Smooth muscle cell of the brain vasculature (primary cell): ENCODE data around the gene SDK1.

ENCODE experiments used
- DNase-seq: peaks from one replicate; pipeline ENCODE4 v3.0.0-alpha.2; 2012; ENCODE audit warnings: low read depth, low spot score

Gene SDK1

DNA sequence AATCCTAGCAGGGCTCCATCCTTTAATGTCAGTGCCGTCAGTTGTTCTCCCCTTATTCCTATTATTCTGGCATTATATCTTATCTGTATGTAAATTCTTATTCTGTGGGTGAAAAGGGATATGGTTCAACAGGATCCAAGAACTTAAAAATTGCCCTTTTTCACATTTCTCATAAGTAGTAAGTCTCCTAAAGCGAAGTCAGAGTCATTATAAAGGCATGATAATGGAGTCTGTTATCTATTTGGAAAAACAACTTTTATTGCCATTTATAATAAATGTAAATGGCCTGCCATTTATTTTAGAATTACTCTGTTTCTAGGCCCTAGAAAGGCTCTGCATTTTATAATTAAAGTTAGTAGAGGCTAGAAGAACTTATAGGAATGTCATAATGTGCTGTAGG lies 31.3 kb downstream of the SDK1 start:
- DNase-seq = no peak

DNA sequence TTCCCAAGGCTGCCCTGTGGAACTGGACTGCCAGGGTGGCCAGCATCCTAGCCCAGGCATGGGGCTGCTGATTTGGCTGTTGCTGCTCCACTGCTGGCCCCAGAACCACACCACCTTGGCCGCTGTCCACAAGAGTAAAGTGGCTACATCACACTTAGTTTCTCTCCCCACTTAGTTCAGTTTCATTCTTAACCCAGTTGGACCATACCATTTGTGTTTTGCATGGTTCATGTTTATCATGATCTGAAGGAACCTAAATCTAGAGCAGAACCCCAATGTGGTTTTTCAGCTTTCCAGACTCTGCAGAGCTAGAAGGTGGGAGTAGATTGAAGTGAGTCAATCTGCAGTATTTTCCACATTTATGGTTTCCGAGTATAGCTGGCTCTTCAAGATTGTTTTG lies 32.8 kb downstream of the SDK1 start:
- no peak for DNase-seq

DNA sequence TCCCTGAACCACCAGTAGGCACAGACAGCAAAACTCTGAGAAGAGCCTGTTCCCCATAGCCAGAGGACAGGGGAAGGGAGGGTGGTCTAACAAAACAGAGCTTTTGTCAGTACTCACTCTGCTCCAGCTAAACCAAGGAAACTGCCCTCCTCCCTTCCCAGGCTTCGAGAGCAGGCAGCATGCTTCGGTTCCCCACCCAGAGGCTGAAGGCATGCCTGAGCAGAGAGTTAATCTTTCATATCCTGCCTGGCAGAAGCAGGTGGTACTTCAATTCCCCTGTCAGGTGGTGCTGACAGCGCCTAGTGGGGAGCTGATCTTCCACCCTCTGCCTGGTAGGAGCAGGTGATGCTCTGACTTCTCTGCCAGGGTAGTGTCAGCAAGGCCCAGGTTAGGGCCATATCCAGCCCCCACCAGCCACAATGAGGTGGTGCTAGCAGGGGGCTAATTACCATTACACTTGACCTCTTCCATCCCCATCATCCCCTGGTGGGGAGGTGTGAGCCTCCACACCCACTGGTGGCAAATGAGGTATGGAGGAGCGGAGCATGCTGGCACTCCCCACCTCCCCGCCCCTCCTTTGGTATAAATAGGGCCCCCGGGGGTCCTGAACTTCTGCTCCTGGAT lies 35.1 kb downstream of the SDK1 start:
- DNase-seq = no peak

DNA sequence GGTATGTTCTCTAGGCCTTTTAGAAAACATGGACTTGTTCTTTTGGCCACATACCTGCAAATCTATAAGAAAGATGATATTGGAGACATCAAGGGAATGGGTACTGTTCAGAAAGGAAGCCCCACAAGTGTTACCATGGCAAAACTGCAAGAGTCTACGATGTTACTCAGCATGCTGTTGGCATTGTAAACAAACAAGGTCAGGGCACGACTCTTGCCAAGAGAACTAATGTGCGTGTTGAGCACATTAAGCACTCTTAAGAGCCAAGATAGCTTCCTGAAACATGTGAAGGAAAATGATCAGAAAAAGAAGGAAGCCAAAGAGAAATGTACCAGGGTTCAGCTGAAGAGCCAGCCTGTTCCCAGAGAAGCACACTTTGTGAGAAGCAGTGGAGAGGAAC lies 37.1 kb downstream of the SDK1 start:
- no peak for DNase-seq

DNA sequence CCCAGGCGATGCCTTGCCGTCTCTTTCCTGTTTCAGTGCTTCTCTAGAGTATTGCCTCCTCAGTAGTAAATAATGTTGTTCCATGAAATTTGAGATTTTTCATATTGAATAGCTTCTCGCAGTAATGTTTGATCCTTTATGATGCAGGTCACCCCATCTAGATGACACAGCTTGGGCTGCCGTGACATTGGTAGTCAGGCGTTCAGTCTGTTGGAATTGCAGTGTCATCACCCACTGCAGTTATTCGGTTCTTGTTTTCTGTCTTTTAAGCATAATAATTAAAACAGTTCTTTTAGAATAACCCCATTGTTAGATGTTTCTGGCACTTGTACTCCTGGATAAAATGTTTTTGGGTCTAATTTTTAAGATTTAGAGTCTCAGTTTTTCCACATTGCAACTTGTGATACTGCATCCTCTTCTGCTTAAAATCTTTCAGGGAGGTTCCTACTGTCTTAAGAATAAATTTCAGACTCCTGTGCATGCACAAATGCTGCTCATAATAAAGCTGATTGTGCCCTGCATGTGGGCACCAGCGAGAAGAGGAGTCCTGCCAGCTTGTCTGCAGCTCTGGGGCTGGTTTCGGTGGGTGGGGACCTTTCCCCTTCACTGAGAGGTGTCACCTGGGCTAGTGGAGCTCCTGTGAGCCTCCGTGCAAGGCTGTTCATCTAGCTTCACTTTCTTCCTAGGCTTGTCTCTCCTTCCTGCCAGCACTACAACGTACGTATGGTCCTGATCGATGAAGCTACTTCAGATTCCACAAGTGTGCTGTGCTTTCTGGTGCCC lies 44.8 kb downstream of the SDK1 start:
- no peak for DNase-seq

DNA sequence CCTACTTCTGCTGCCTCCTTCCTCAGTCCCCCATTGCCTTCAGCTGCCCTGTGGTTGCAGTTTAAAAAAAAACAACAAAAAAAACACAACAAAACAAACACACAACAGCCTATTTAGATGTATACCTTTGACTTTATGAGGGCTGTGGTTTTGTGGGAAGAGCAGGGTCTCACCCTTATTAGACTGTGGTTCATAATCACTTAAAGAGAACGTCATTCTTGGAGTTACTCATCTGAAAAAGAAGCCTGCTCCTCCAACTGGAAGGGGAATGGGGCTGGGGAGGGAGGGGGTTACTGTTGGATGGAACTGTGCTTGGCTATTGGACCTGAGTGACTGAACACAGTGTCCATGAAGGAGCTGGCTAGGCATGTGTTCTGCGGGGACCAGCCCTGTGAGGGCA lies 48.1 kb downstream of the SDK1 start:
- DNase-seq = no peak

DNA sequence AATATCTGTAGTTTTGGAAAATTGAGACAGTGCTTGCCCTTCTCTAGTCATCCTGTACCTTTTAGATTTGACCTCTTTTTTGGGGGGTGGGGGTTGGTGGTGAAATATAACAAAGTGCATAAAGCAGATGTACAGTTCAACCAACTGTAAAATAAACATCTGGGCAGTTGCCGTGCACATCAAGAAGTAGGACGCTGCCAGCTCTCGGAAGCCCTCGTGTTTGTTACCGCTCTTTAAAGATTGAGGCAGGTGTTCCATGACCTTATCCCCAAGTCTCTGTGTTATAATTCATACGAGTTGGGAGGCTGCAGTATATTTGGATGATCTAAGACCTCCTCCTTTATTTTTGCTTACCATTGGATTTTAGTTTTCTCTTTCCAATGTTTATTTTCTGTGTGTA lies 55.1 kb downstream of the SDK1 start:
- DNase-seq = no peak

DNA sequence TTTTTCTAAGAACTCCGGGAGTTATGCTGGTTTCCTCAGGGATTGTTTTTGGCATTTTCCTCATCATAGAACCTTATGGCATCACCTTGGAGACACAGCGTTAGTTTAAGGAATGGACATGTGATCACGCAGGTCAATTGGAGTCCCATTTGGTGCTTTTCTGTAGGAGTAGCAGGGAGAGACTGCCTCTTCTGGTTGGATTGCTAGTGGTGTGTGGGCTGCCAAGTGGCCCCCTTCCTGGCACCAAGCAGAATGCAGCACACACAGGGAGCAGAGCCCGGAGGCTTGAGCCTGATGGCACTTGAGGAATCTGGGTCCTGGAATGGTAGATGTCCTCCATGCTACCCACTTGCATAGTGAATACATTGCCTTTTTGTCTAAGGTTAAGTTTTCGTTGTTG lies 57.9 kb downstream of the SDK1 start:
- DNase-seq = no peak

DNA sequence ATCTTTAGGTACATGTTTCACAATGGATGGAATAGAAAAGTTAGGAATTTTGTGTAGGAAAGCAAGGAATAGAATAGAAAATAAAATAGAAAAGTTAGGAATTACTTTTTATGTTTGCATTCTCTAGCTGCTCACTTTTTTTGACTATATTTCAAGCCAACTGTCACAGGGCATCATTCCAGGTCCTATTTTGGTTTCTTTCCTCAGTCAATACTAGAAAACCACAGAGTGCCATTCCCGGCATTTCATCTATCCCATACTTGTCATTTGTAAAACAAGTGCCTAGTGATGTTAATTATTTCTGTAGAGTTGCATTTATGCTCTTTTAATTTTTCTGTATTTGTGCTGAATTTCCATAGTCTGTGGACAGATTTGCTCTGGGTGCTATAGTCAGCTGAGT lies 66.2 kb downstream of the SDK1 start:
- DNase-seq = no peak

DNA sequence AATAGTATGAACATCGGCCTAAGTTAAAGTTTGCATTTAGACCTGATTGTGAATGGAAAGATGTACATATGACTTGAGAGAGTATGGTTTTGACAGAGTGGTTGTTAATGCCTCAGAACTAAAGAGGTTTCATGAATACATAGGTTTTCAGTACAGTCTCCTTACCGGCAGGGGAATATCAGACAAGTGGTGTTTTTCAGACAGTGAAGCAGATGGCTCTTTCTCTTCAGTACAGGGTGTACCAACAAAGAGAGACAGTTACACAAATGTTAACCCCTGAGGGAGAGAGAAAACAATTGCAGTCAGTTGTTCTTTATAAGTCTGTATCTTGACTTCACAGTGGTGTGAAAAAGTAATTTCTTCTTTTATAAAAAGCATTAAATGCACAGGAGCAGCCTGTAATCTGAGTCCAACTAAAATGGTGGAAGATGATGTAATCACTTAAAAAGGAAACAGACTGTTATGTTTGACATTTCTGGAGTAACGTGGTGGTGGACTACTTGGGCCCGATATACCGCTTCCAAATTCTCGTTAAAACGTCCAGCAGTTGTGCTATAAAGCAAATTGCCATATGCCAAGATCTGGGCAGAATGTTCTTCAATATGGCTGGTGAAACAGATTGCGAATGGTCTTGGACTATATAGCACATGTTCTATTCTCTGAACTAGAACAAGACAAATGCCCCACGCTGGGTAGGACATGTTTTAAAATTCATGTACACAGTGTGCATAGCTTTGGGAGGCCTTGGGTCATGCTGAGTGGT lies 69.2 kb downstream of the SDK1 start:
- DNase-seq = no peak

DNA sequence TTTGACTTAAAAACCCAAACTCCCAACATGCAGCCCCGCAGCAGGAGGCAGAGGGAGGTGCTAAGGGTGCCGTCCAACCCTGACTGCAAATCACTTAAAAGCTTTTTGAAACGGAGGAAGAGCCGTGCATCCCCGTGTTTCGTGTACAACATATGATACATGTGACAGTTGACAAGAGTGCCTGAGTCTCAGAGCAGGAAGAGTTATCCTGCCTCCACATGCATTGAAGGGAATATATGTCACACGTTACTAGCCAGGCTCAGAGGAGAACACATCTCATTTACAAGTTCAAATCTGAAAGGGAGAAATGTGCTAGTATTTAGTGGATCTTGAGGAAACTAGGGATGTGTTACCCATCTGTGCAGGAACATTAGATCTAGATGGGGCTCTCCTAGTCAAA lies 69.9 kb downstream of the SDK1 start:
- no peak for DNase-seq

DNA sequence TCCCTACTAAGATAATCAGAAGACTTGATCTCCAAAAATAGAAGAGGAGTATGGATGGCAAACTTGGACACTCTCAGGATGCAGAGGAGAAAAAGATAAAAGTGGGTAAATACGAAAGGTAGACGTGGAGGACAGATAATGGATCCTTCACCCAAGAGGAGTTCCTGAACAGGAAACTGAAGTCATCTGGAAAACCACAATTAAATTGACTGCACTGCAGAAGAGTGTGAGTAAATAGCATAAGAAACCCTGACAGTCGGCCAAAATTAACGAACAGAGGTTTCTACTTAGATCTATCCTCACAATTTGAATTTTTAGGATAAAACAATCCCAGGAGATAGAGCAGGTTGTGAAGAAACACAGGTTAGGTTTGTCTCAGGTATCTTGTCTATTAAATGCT lies 70.5 kb downstream of the SDK1 start:
- DNase-seq = no peak

DNA sequence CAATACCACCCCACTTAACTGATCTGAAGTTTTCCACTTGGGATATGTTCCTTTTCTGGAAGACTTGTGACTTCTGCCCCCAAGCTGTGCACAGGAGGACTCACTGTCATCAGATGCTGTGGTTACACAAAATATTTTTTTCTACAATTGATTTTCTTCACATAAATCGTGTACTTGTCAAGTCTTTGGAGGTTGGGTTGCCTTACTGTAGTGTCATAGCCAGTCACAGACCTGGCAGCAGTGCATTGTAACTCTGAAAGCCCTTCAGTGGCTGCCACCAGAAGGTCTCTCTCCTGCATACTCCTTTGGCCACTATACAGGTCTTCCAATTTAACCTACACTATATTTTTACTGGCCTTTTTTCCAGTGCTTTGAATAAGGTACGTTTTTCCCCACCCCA lies 73.2 kb downstream of the SDK1 start:
- no peak for DNase-seq

DNA sequence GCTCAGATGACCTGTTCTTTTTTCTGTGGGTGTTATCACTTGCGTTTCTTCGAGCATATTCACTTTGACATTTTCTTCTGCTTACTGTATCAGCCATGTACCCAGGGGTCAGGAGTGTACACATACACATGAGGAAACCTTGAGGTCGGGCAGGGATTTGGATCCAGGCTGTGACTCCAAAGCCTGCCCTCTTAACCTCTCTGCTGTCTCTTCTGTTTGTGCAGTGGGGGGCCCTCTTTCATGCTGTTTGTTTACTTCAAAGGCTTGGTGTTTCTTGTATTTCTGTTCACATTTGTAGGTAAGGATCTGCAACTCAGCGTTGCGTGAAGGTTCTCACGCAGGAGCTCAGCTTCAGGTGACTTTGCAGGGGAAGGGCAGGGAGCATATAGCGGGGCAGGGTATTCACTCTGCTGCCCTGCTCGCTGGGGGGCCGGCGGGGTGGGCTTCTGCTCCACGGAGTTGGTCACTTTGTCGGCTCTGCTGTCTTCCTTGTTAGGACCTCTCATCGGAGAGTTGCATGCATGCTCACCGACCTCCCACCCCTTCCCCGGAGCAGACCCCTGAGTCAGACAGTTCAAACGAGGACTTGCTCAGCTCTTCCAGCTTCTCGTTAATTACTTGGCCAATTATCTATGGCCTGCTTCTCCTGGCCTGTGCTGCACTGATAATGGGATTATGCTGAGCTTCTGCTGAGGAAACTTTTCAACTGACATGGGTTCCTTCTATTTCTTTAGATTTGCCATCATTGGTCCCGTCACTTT lies 77.5 kb downstream of the SDK1 start:
- no peak for DNase-seq

DNA sequence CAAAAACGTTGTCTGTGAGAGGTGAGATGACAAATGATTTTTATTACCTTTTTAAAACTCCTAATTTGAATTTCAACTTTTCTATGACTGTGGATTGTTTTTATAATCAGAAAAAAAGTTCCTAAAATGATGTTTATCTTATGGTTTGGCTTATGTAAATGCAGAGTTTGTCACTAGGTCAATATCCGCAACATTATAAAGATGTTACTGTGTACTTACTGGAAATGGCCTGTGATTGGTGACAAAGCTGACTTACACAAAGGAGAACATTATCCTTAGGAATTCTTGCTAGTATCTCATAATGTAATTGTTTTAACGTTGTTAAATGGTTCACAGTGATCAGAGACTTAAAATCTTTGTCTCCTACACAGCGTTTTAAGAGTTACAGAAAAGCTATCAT lies 79.0 kb downstream of the SDK1 start:
- no peak for DNase-seq

DNA sequence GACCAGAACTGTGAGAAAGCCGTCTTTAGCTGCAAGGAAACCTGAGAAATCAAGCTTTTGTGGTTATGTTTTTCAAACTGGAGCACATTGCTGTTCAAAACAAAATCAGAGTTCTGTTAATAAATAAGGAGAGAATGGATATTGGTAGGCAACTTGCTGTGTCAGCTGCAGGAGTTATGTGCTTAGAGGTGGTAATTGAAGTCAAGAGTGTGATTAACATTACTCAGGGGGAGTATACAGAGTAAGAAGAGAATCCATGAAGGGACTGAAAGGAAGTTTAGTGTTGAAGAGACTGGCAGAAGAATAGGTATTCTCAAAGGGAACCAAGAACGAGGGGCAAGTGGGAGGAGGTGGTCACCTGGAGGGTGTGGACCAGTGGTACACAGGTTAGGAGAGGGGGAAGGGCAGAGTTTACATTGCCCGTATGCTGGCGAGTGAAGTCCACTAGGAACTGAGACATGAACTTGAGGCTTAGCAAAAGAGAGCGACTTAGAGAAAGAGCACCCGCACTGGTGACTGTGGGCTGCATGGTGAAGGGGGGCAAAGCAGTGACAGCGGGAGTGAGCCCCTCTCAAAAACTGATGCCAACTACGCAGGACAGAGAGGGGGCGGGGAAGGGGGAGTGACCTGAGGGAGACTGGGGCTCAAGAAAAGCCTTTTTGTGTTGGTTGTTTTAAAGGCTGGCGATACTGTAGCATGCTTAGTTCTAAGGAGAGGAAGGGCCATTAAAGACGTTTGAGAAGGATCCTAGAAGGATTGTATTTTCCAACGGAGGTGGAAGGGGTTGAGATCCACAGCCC lies 80.0 kb downstream of the SDK1 start:
- no peak for DNase-seq

DNA sequence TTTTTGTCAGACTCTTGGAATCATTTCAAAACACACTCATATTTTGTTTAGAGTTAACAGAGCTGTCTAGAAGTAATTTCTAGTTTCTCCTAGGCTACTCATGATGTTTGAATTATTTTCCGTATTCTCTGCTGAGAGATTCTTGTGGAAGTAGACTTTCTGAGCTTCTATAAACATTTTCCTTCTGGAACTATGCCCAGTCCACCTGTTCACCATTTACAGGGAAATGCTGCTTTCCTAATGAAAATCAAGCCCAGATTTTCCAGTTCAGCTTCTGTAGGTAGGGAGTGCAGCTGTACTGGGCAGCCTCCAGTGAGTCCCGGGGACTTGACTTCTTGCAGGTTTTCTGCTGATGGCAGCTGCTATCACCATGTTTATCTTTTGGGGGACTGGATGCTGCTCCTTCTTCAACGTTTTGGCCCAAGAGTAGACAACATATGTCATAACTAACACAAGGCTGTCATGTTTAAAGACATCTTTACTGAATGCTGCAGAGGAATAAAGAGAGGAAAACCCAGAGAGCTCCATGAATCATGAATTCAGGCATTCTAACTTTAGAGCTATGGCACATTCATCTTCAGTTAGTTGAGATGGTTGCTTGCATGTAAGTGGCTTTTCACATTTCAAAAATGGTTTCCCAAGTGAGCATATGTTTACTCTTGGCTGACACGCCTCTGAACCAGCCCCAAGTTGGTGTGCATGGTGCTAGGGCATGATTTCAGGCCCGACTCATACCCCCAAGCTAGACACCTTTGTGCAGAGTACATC lies 85.6 kb downstream of the SDK1 start:
- no peak for DNase-seq

DNA sequence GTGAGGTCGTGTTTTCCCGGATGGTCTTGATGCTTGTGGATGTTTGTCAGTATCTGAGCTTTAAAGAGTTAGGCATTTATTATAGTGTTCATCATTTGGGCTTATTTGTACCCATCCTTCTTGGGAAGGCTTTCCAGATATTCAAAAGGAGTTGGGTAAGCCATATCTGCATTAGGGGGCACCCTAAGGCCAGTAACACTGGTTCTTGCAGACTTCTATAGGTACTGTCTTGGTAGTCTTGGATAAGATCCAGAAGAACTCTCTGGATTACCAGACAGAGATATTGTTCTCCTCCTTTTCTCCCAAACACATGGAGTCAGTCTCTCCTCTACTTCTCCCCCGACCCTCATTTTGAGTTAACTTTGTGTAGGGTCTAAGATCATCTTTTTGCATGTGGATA lies 92.8 kb downstream of the SDK1 start:
- DNase-seq = no peak

DNA sequence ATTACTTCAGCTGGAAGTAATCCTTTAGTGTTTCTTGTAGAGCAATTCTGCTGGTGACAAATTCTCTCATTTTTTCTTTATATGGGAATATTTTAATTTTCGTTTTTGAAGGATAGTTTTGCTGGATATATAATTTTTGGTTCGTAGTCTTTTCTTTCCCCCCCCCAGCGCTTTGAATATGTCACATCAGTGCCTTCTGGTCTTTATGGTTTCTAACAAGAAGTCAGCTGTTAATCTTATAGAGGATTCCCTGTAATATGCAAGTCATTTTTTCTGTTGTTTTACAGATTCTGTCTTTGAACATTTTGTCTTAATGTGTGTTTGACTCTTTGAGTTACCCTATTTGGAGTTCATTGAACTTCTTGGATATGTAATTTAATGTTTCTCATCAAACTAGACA lies 96.3 kb downstream of the SDK1 start:
- DNase-seq = no peak

DNA sequence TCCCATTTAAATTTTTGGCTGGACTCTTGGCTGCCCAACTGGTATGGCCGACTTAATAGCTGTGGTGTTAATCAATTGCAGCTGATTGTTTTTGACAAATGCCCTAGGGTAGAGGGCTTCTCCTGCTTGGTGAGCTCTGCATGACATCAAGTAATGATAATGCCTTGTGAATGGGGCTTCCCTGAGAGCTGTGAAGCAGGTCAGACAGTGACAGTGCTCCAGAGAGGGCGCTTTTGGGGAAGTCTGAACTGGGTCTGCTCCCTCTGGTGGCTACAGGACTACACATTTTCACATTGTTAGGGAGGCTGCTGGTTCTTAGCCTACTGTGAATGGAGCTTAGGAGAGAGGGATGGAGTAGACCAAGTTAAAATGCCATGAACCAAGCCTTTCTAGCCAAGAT lies 98.8 kb downstream of the SDK1 start:
- DNase-seq = no peak

DNA sequence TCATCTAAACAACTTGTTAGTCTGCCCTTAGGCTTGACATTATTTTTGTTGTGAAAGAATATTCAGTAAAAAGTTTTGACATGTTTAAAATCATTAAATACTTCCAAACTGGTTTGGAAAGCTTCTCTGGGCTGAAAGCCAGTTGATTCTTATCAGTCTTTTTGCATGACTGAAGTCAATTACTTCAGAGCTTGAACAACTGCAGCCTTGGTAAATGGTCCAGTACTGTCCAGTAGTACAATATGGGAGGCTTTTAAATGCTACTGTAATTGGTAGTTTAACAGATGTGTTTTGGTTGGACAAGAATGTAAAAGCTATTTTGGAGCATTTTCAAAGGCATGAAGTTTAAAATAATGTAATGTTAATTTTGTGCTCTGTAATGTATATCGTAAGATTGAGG lies 103.4 kb downstream of the SDK1 start:
- DNase-seq = no peak
